GM23338 (cell line): ENCODE measurements around the gene MSRB1. TPM values are rescaled to one million over a fixed set of nuclear protein-coding genes. Genes with fewer than 3 reads are reported as not detected.

Experiments used
- ATAC-seq: fragments of 200-7000 bp; cut with Tn5 transposase; 3 replicates; pipeline ENCODE4 v1.9.1; 2020
- DNase-seq: peaks from one replicate; pipeline ENCODE4 v3.0.0-alpha.2; 2015; ENCODE audit warnings: low spot score
- H2AFZ ChIP-seq: fragments of 200-600 bp; sonication (generic); 2 replicates; pipeline ENCODE4 v1.8.0; 2016; ENCODE audit warnings: antibody characterized with exemption, mild to moderate bottlenecking, moderate library complexity
- H3F3A ChIP-seq: fragments of 200-600 bp; sonication (generic); replicated peaks from 2 replicates; pipeline ENCODE4 v1.8.0; 2017; ENCODE audit warnings: antibody characterized with exemption, mixed run types, low read depth
- H3K27ac ChIP-seq: fragments of 200-600 bp; sonication (generic); 2 replicates; pipeline ENCODE4 v1.6.1; 2016; ENCODE audit warnings: low read depth
- H3K27me3 ChIP-seq: fragments of 200-600 bp; sonication (generic); 2 replicates; pipeline ENCODE4 v1.8.0; 2016; ENCODE audit warnings: mild to moderate bottlenecking, mixed run types, moderate library complexity; ENCODE audit not compliant: insufficient read depth
- H3K36me3 ChIP-seq: fragments of 200-600 bp; sonication (generic); 2 replicates; pipeline ENCODE4 v1.8.0; 2016; ENCODE audit warnings: mild to moderate bottlenecking; ENCODE audit not compliant: insufficient read depth
- H3K4me1 ChIP-seq: fragments of 200-600 bp; sonication (generic); 2 replicates; pipeline ENCODE4 v1.8.0; 2016; ENCODE audit warnings: mild to moderate bottlenecking, moderate library complexity; ENCODE audit not compliant: insufficient read depth
- H3K4me2 ChIP-seq: fragments of 200-600 bp; sonication (generic); 2 replicates; pipeline ENCODE4 v1.7.1; 2017; ENCODE audit warnings: mixed run types
- H3K4me3 ChIP-seq: fragments of 200-600 bp; sonication (generic); 2 replicates; pipeline ENCODE4 v1.6.1; 2016; ENCODE audit warnings: mixed run types
- H3K79me2 ChIP-seq: fragments of 200-600 bp; sonication (generic); replicated peaks from 2 replicates; pipeline ENCODE4 v1.8.0; 2017; ENCODE audit warnings: mild to moderate bottlenecking; ENCODE audit not compliant: insufficient read depth
- H3K9me2 ChIP-seq: fragments of 200-600 bp; sonication (generic); 2 replicates; pipeline ENCODE4 v1.8.0; 2017; ENCODE audit not compliant: insufficient read depth
- H4K20me1 ChIP-seq: fragments of 200-600 bp; sonication (generic); replicated peaks from 2 replicates; pipeline ENCODE4 v1.8.0; 2017; ENCODE audit warnings: mild to moderate bottlenecking; ENCODE audit not compliant: insufficient read depth
- H3K27ac Mint-ChIP-seq: 2 replicates; pipeline ENCODE4 v1.8.0; 2020; ENCODE audit warnings: inconsistent platforms, mild to moderate bottlenecking, moderate library complexity, mixed read lengths
- H3K27me3 Mint-ChIP-seq: 3 replicates; pipeline ENCODE4 v1.8.0; 2022; ENCODE audit warnings: low read depth, mild to moderate bottlenecking, moderate library complexity, mixed read lengths, inconsistent platforms; ENCODE audit not compliant: insufficient read depth, poor library complexity
- H3K36me3 Mint-ChIP-seq: 3 replicates; pipeline ENCODE4 v1.8.0; 2021; ENCODE audit warnings: low read depth, mild to moderate bottlenecking, inconsistent platforms, moderate library complexity, mixed read lengths
- H3K4me1 Mint-ChIP-seq: 3 replicates; pipeline ENCODE4 v1.8.0; 2020; ENCODE audit warnings: mild to moderate bottlenecking, inconsistent platforms, mixed read lengths
- H3K4me3 Mint-ChIP-seq: 3 replicates; pipeline ENCODE4 v1.8.0; 2021; ENCODE audit warnings: moderate library complexity, mild to moderate bottlenecking, inconsistent platforms, mixed read lengths
- H3K9me3 Mint-ChIP-seq: 3 replicates; pipeline ENCODE4 v1.8.0; 2020; ENCODE audit warnings: moderate library complexity, mild to moderate bottlenecking, inconsistent platforms, mixed read lengths
- CREB1 ChIP-seq: fragments of 250-450 bp; sonication (Bioruptor Pico); IDR thresholded peaks from 2 replicates; pipeline ENCODE4 v1.5.0; 2020; ENCODE audit warnings: low read depth, mild to moderate bottlenecking, moderate library complexity
- CTCF ChIP-seq, 2 experiments: fragments of 200-600 bp in 1 of 2; sonication (generic) in 1 of 2; conservative IDR thresholded peaks; 2 replicates each; pipeline versions ENCODE4 v1.5.1 to v1.6.1; 2016 to 2017; ENCODE audit warnings: antibody characterized with exemption in 2 of 2, low read depth in 2 of 2, mild to moderate bottlenecking in 2 of 2, moderate library complexity in 1 of 2
- EZH2 ChIP-seq: fragments of 200-600 bp; sonication (generic); IDR thresholded peaks from one replicate; pipeline ENCODE4 v1.8.0; 2017; ENCODE audit warnings: antibody characterized with exemption, mild to moderate bottlenecking, low read depth; ENCODE audit not compliant: unreplicated experiment
- EZH2phosphoT487 ChIP-seq: fragments of 200-600 bp; sonication (generic); IDR thresholded peaks from one replicate; pipeline ENCODE4 v1.8.1; 2018; ENCODE audit warnings: antibody characterized with exemption; ENCODE audit not compliant: unreplicated experiment
- JUNB ChIP-seq: IDR thresholded peaks from one replicate; pipeline ENCODE4 v1.6.1; 2016; ENCODE audit warnings: antibody characterized with exemption; ENCODE audit not compliant: unreplicated experiment
- NANOG ChIP-seq: IDR thresholded peaks from 2 replicates; pipeline ENCODE4 v1.6.1; 2016; ENCODE audit warnings: antibody characterized with exemption, borderline replicate concordance
- POLR2AphosphoS5 ChIP-seq: IDR thresholded peaks from 2 replicates; pipeline ENCODE4 v1.6.1; 2016; ENCODE audit warnings: antibody characterized with exemption, low read depth
- REST ChIP-seq: IDR thresholded peaks from one replicate; pipeline ENCODE4 v1.6.1; 2018; ENCODE audit warnings: antibody characterized with exemption; ENCODE audit not compliant: unreplicated experiment
- STAT1 ChIP-seq: IDR thresholded peaks from one replicate; pipeline ENCODE4 v1.6.1; 2016; ENCODE audit warnings: antibody characterized with exemption; ENCODE audit not compliant: unreplicated experiment
- ZNF114 ChIP-seq: fragments of 250-450 bp; sonication (Bioruptor Pico); IDR thresholded peaks from 2 replicates; pipeline ENCODE4 v1.5.0; 2020; ENCODE audit warnings: mild to moderate bottlenecking, moderate library complexity
- ZNF331 ChIP-seq: fragments of 250-450 bp; sonication (Bioruptor Pico); IDR thresholded peaks from 2 replicates; pipeline ENCODE4 v1.5.0; 2020; ENCODE audit warnings: low read depth, mild to moderate bottlenecking, moderate library complexity
- polyA plus RNA-seq: library from polyadenylated mRNA; unstranded; fragments of >200 nt; fragmentation: Nextera tagmentation; extraction: Ambion mirVana; gene quantifications from 2 replicates; pipeline ENCODE4 v1.2.1, GENCODE V29; 2016
- total RNA-seq: library from RNA; depleted of rRNA; stranded (reverse); fragments of >200 nt; shearing (Covaris generic); gene quantifications from 2 replicates; pipeline ENCODE4 v1.2.3, GENCODE V29; 2014

Gene MSRB1
- total and polyA plus RNA-seq, 2 experiments from 2014 or later, result 30.4 to 31.3 TPM

- TF ChIP-seq CTCF (conservative IDR thresholded peaks at IDR 0.05; ENCODE audit: low read depth in 2 of 2) (no peak), REST (no peak), EZH2phosphoT487 (no peak), NANOG (no peak), ZNF114 (CRISPR knock-in tag) (no peak), CREB1 (CRISPR knock-in tag) (no peak)
Observed at GRCh38 chr16:1915732-1916639, 27.0 kb downstream of the MSRB1 start (continued).

- Mint-ChIP-seq H3K4me3 (no peak overlapping the region), H3K4me1 (peaks cover 20% of the 10 kb centered on the region), H3K36me3 (no peaks in the 10 kb centered on the region), H3K27ac (no peak overlapping the region), H3K27me3 (peaks cover 55% of the 10 kb centered on the region), H3K9me3 (no peaks in the 10 kb centered on the region)
- no peak for DNase-seq
- Histone ChIP-seq H2AFZ (no peak overlapping the region), H3K4me2 (no peak overlapping the region), H3F3A (no peaks in the 10 kb centered on the region), H3K27me3 (peaks cover 46% of the 10 kb centered on the region), H3K4me1 (peaks cover 18% of the 10 kb centered on the region; the same call in 1 of the 2 replicates), H3K79me2 (no peaks in the 10 kb centered on the region), H3K36me3 (no peaks in the 10 kb centered on the region), H3K27ac (no peak overlapping the region), H3K9me2 (no peaks in the 10 kb centered on the region), H4K20me1 (no peaks in the 10 kb centered on the region), H3K4me3 (no peak overlapping the region)
- no peak for ATAC-seq
- no peak for TF ChIP-seq JUNB
- no peak for TF ChIP-seq STAT1
- no peak for TF ChIP-seq CREB1 (CRISPR knock-in tag)
- TF ChIP-seq EZH2phosphoT487, result no peak
- no peak for TF ChIP-seq POLR2AphosphoS5
- no peak for TF ChIP-seq EZH2
- no peak for TF ChIP-seq ZNF331
- no peak for TF ChIP-seq REST
Observed at GRCh38 chr16:1914988-1915387, 28.0 kb downstream of the MSRB1 start.
